ENCODE results near the gene SPRED3. TPM values are rescaled to one million over a fixed set of nuclear protein-coding genes. Genes with fewer than 3 reads are reported as not detected.

The SPRED3 gene
- total and polyA plus RNA-seq, 4 donors = under 0.01 to 0.09 TPM; not detected in 2

GRCh38 chr19:38417544-38418506 lies 29.3 kb downstream of the SPRED3 start:
- Histone ChIP-seq H3K27ac (ENCODE audit: low read depth in 1 of 2, low read length in 2 of 2) (peak overlapping the region in 1 of 2 donors; percentile 56), H3K4me1 (ENCODE audit: control insufficient read depth in 4 of 4, insufficient read depth in 4 of 4, low read length in 3 of 4) (peaks cover 0 to 4% (median 0%) of the 10 kb centered on the region in 4 donors), H3K36me3 (ENCODE audit: control insufficient read depth in 4 of 4, insufficient read depth in 3 of 4, low read depth in 1 of 4, low read length in 3 of 4) (no peaks in the 10 kb centered on the region), H3K9me3 (ENCODE audit: control insufficient read depth in 4 of 4, low read length in 3 of 4) (no peaks in the 10 kb centered on the region), H3K9ac (ENCODE audit: low read depth in 1 of 2, low read length in 2 of 2) (no peak overlapping the region), H3K4me3 (ENCODE audit: low read depth in 1 of 3, low read length in 3 of 3) (peak overlapping the region in 1 of 3 donors; percentile 2), H3K27me3 (ENCODE audit: control insufficient read depth in 4 of 4, insufficient read depth in 4 of 4, low read length in 3 of 4) (no peaks in the 10 kb centered on the region)
- no peak for TF ChIP-seq ZBTB33 (IDR thresholded peaks at IDR 0.05)
- peak; percentile 10 for TF ChIP-seq SP1 (IDR thresholded peaks at IDR 0.05)
- 9% methylated on average over 49 of the region's 49 CpGs for WGBS
- DNase-seq (ENCODE audit: low spot score) = no peak

GRCh38 chr19:38420935-38421334 lies 32.4 kb downstream of the SPRED3 start:
- no peak overlapping the region for H3K27ac ChIP-seq (ENCODE audit: low read depth in 1 of 2, low read length in 2 of 2)
- H3K4me3 ChIP-seq (ENCODE audit: low read depth in 1 of 3, low read length in 3 of 3) = no peak overlapping the region
- no peak for DNase-seq (ENCODE audit: low spot score)
- H3K9ac ChIP-seq (ENCODE audit: low read depth in 1 of 2, low read length in 2 of 2) = no peak overlapping the region
- H3K36me3 ChIP-seq (ENCODE audit: control insufficient read depth in 4 of 4, insufficient read depth in 3 of 4, low read depth in 1 of 4, low read length in 3 of 4) = no peaks in the 10 kb centered on the region
- TF ChIP-seq FOXA2 (IDR thresholded peaks at IDR 0.05) (no peak), ZBTB33 (IDR thresholded peaks at IDR 0.05) (no peak), JUND (IDR thresholded peaks at IDR 0.05) (no peak), RXRA (IDR thresholded peaks at IDR 0.05) (no peak), NR2F2 (IDR thresholded peaks at IDR 0.05) (no peak), SP1 (IDR thresholded peaks at IDR 0.05) (no peak), RAD21 (IDR thresholded peaks at IDR 0.05) (no peak), FOXA1 (IDR thresholded peaks at IDR 0.05) (no peak), GABPA (IDR thresholded peaks at IDR 0.05 in 1 of 2, conservative IDR thresholded peaks at IDR 0.05 in 1 of 2) (no peak), HNF4A (conservative IDR thresholded peaks at IDR 0.05) (no peak), MAX (IDR thresholded peaks at IDR 0.05) (no peak), REST (IDR thresholded peaks at IDR 0.05) (no peak), ATF3 (IDR thresholded peaks at IDR 0.05) (no peak), CTCF (IDR thresholded peaks at IDR 0.05; ENCODE audit: low read depth, low read length, missing input control) (no peak), EGR1 (IDR thresholded peaks at IDR 0.05; ENCODE audit: low read depth in 2 of 2) (no peak), HNF4G (IDR thresholded peaks at IDR 0.05) (no peak), YY1 (IDR thresholded peaks at IDR 0.05) (no peak), TAF1 (conservative IDR thresholded peaks at IDR 0.05) (no peak)
- no peaks in the 10 kb centered on the region for H3K9me3 ChIP-seq (ENCODE audit: control insufficient read depth in 4 of 4, low read length in 3 of 4)
- no peaks in the 10 kb centered on the region for H3K27me3 ChIP-seq (ENCODE audit: control insufficient read depth in 4 of 4, insufficient read depth in 4 of 4, low read length in 3 of 4)
- WGBS = 81% methylated on average over 9 of the region's 9 CpGs
- peaks cover 0 to 4% (median 0%) of the 10 kb centered on the region in 4 donors for H3K4me1 ChIP-seq (ENCODE audit: control insufficient read depth in 4 of 4, insufficient read depth in 4 of 4, low read length in 3 of 4)

Data from liver (tissue), 9 donors.